GM21423 (cell line): ENCODE results near the gene GTSE1.

Experiments
- ATAC-seq: cut with Tn5 transposase; IDR thresholded peaks from one replicate; pipeline ENCODE4 v1.9.1; 2021; ENCODE audit warnings: mild to moderate bottlenecking, moderate library complexity; ENCODE audit not compliant: unreplicated experiment

Gene GTSE1

DNA sequence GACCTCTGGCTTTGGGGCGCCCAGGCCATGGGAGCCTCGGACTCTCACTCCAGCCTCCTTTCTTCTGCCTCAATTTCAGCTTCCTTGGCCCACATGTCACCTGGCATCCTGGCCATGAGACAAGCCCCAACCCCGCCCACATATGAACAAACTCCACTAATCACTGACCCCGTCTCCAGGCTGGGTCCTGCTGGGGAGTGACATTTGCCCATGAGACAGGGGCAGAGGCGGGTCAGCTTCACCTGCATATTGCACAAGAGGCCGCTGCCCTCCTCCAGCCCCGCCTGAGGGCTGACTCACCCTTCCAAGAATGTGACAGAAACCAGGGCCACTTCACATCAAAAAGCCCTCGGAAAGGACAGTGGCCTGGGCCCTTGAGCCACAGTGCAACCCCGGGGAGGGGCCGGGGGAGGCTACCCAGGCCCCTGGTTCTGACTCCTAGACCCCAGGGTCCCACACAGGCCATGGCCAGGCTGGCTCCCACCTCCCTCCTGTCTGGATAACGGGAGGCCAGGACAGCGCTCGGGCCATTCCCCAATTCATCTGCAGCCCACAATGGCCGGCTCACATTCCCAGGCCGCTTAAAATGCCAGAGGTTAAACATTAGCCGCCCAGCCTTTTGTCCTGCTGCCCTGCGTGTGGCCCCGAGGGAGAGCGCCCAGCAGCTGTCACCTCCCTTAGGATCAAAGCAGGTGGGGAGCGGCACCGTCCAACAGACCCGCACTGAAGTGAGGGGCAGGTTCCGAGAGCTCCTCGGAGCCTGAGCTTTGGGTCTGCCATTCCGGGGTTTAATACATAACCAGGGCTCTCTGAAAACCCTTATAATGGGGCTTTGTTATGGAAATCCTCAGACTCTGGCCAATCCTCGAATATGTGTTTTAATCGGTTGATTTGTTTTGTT is 81.1 kb downstream of the GTSE1 start:
- ATAC-seq, result no peak

DNA sequence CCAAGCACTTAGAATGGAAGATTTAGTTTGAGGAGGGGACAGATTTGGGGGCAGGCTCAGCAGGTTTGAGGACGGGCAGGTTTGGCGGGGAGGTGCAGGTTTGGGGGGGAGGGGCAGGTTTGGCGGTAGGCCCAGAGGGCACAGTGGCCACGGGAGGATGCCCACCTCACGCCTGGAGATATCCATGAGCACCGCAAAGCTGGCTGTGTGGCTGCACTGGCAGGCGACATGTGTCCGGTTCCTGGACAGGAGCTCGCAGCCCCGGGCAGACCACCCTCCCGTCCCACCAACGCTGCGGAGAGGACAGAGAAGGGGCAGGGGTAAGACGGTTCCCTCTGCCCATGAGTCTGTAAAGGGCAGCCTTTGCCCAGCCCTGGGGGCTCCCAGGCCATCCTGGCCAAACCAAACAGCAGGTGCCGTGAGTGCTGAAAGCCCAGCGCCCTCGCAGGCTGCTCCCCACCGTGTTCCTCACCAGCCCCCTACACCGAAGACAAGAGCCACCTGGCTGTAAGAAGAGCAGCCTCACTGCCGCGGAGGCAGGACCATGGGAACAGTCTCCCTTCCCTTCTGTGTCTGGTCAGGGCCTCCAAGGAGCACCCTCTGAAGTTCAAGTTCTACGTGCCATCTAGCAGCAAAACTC is 81.9 kb downstream of the GTSE1 start:
- ATAC-seq, result no peak

DNA sequence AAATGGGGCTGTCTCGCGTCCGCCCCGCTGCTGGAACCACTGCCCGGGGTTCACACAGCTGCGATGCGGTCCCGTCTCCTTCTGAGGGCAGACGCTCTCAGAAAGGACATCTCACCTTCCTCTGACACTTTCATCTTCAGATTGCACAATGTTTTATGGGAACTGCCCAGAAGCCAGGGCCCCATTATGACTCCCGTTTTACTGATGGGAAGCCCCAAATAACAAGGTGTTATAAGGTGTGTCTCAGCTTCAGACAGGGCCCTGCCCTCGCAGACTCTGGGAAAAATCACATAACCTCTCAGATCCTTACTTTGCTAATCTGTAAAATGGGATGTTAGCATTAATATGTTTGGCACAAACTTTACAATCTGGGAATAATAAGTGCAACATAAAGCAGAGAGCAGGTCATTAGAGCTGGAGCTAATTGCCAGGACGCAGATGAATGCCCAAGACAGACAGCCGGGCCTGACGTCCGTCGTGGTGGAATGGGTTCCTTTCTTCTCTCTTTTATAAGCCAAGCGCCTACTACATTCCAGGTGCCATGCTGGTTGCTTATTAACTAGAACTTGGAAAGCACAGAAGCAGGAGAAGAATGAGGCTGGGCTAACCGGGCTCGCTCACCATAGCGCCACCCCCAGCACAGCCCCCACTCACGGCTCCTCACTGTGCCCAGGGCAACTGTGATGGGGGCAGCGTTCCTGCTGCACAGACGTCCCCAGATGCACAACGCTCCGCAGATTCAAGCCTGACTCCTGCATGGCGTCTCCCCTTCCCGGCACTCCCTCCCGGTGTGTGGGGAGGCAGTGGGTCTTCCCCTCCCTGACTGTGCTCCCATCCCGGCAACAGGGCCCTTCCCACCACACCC is 82.6 kb downstream of the GTSE1 start:
- ATAC-seq, result no peak

DNA sequence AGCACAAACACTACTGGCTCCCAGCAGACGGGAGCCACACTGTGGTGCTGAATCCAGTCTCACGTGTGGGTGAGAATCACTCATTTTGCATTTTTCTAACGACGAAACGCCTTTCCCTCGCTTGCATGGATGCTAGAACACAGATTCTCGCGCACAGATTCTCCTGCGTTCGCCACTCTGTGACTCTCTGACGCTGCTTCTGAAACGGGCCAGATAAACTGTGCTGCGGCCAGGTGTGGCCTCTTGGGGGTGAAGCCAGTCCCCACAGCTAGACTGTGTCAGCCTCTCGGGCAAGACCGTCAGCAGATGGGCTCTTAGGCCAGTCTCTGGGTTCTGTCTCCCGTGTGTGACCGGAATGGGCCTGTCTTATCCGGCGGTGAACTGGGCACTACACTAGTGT is 83.4 kb downstream of the GTSE1 start:
- no peak for ATAC-seq
